ENCODE measurements around the gene ABCD3.

Gene ABCD3

GRCh38 chr1:94418664-94419655 is 771 bp downstream of the ABCD3 start (continued):
- TF ChIP-seq SP2 (tag by site-specific recombination; IDR thresholded peaks at IDR 0.05), result no peak
- no peak for TF ChIP-seq KLF10 (tag by site-specific recombination; IDR thresholded peaks at IDR 0.05)
- peak; percentile 83; the same call in 1 of the 2 replicates for TF ChIP-seq BCL11B (tag by site-specific recombination; IDR thresholded peaks at IDR 0.05; ENCODE audit: low read depth)
- TF ChIP-seq ZNF501 (tag by site-specific recombination; IDR thresholded peaks at IDR 0.05), result 0 out of 2 replicates have a peak, but pooled peaks have one; percentile 76
- peak; percentile 76 for TF ChIP-seq ZBTB17 (tag by site-specific recombination; IDR thresholded peaks at IDR 0.05)
- TF ChIP-seq ZFP41 (tag by site-specific recombination; IDR thresholded peaks at IDR 0.05; ENCODE audit: borderline replicate concordance), result no peak
- no peak for TF ChIP-seq ZNF510 (tag by site-specific recombination; IDR thresholded peaks at IDR 0.05; ENCODE audit: insufficient replicate concordance)
- TF ChIP-seq ZNF280C (tag by site-specific recombination; IDR thresholded peaks at IDR 0.05), result no peak
- TF ChIP-seq KLF8 (tag by site-specific recombination; IDR thresholded peaks at IDR 0.05), result no peak; the same call in 1 of the 2 replicates
- TF ChIP-seq ZNF292 (tag by site-specific recombination; IDR thresholded peaks at IDR 0.05; ENCODE audit: borderline replicate concordance, low read depth), result no peak
- 0 out of 2 replicates have a peak, but pooled peaks have one; percentile 16 for TF ChIP-seq ZFHX2 (tag by site-specific recombination; conservative IDR thresholded peaks at IDR 0.05)
- TF ChIP-seq ZXDB (tag by site-specific recombination; IDR thresholded peaks at IDR 0.05), result peak; percentile 5; the same call in 1 of the 2 replicates
- no peak for TF ChIP-seq ZNF16 (tag by site-specific recombination; IDR thresholded peaks at IDR 0.05; ENCODE audit: low read depth)
- peak; percentile 64; the same call in 1 of the 2 replicates for TF ChIP-seq GLIS2 (tag by site-specific recombination; IDR thresholded peaks at IDR 0.05)
- TF ChIP-seq ZNF133 (tag by site-specific recombination; IDR thresholded peaks at IDR 0.05), result no peak
- no peak for TF ChIP-seq ZNF280D (tag by site-specific recombination; IDR thresholded peaks at IDR 0.05)
- TF ChIP-seq ZNF449 (tag by site-specific recombination; IDR thresholded peaks at IDR 0.05), result peak; percentile 63; the same call in 1 of the 2 replicates
- TF ChIP-seq ZBTB1 (tag by site-specific recombination; IDR thresholded peaks at IDR 0.05), result no peak
- no peak for TF ChIP-seq ZNF580 (tag by site-specific recombination; IDR thresholded peaks at IDR 0.05)
- TF ChIP-seq GFI1B (tag by site-specific recombination; IDR thresholded peaks at IDR 0.05), result no peak
- no peak for TF ChIP-seq ZNF776 (tag by site-specific recombination; IDR thresholded peaks at IDR 0.05; ENCODE audit: borderline replicate concordance)
- TF ChIP-seq ZNF121 (tag by site-specific recombination; IDR thresholded peaks at IDR 0.05), result no peak
- no peak for TF ChIP-seq ZNF747 (tag by site-specific recombination; IDR thresholded peaks at IDR 0.05)
- no peak for TF ChIP-seq ZNF184 (tag by site-specific recombination; IDR thresholded peaks at IDR 0.05)
- no peak for TF ChIP-seq WT1 (tag by site-specific recombination; IDR thresholded peaks at IDR 0.05)
- TF ChIP-seq ZNF169 (tag by site-specific recombination; IDR thresholded peaks at IDR 0.05), result no peak
- TF ChIP-seq ZBTB7A (tag by site-specific recombination; IDR thresholded peaks at IDR 0.05; ENCODE audit: low read depth), result no peak
- no peak for TF ChIP-seq ZNF202 (tag by site-specific recombination; IDR thresholded peaks at IDR 0.05; ENCODE audit: borderline replicate concordance)
- peak; percentile 85 for TF ChIP-seq HIC1 (tag by site-specific recombination; IDR thresholded peaks at IDR 0.05)
- 0 out of 2 replicates have a peak, but pooled peaks have one; percentile 5 for TF ChIP-seq ZNF391 (tag by site-specific recombination; IDR thresholded peaks at IDR 0.05; ENCODE audit: borderline replicate concordance, low read depth)
